Measurements from ENCODE around the gene DHX9.

The DHX9 gene

GRCh38 chr1:182935716-182936115 is 96.6 kb downstream of the DHX9 start:
- H3K27ac ChIP-seq: no peak overlapping the region
- TF ChIP-seq CTCF (conservative IDR thresholded peaks at IDR 0.05) (no peak), ZFX (IDR thresholded peaks at IDR 0.05) (no peak)
